SK-N-SH (cell line): ENCODE measurements around the gene CIAO3. TPM values are rescaled to one million over a fixed set of nuclear protein-coding genes. Genes with fewer than 3 reads are reported as not detected.

Experiments
- CTCF ChIA-PET: fragments of 300-600, 350-600 bp; formaldehyde crosslinking; extraction: SDS; loops from one replicate; lab custom pipeline; 2021; lab: Yijun Ruan, JAX
- POLR2A ChIA-PET: fragments of 350-600 bp; sonication (Branson Sonifier 250); formaldehyde crosslinking; extraction: SDS; loops from one replicate; lab custom pipeline; 2020; ENCODE audit warnings: antibody characterized with exemption, inconsistent platforms; lab: Yijun Ruan, JAX
- DNase-seq: peaks from one replicate; pipeline ENCODE4 v3.0.0; 2012
- H2AFZ ChIP-seq: fragments of 200-600 bp; sonication (generic); 2 replicates; pipeline ENCODE4 v1.8.1; 2016; ENCODE audit warnings: antibody characterized with exemption, mild to moderate bottlenecking, low read depth
- H3F3A ChIP-seq: fragments of 200-600 bp; sonication (generic); replicated peaks from 2 replicates; pipeline ENCODE3; 2016; ENCODE audit warnings: antibody characterized with exemption, mild to moderate bottlenecking; ENCODE audit not compliant: insufficient read depth
- H3K27ac ChIP-seq, 2 experiments: fragments of 200-500 bp in 1 of 2; fragments of 200-600 bp in 1 of 2; sonication (Bioruptor generic) in 1 of 2; sonication (generic), shearing (Covaris generic) in 1 of 2; 2 replicates each; pipeline versions ENCODE4 v1.5.1 to v1.6.1; 2014 to 2016; ENCODE audit warnings: low read depth in 2 of 2, inconsistent platforms in 1 of 2, low read length in 1 of 2, mild to moderate bottlenecking in 1 of 2, mixed read lengths in 1 of 2
- H3K27me3 ChIP-seq: fragments of 200-600 bp; sonication (generic), shearing (Covaris generic); 2 replicates; pipeline ENCODE4 v1.6.1; 2016; ENCODE audit warnings: mixed run types; ENCODE audit not compliant: insufficient read depth
- H3K36me3 ChIP-seq, 2 experiments: fragments of 200-500 bp in 1 of 2; fragments of 200-600 bp in 1 of 2; sonication (Bioruptor generic) in 1 of 2; sonication (generic) in 1 of 2; replicated peaks in 1 of 2; 2 replicates each; pipeline versions ENCODE3 to v1.5.1; 2014 to 2016; ENCODE audit warnings: low read length in 1 of 2, mild to moderate bottlenecking in 1 of 2; ENCODE audit not compliant: insufficient read depth in 2 of 2, control insufficient read depth in 1 of 2
- H3K4me1 ChIP-seq, 2 experiments: fragments of 200-500 bp in 1 of 2; fragments of 200-600 bp in 1 of 2; sonication (Bioruptor generic) in 1 of 2; sonication (generic), shearing (Covaris generic) in 1 of 2; 2 replicates each; pipeline versions ENCODE4 v1.5.1 to v1.6.1; 2014 to 2016; ENCODE audit warnings: low read depth in 1 of 2, low read length in 1 of 2, mixed run types in 1 of 2; ENCODE audit not compliant: insufficient read depth in 2 of 2, control insufficient read depth in 1 of 2
- H3K4me2 ChIP-seq: fragments of 200-600 bp; sonication (generic), shearing (Covaris generic); 2 replicates; pipeline ENCODE4 v1.6.1; 2017; ENCODE audit warnings: mixed run types
- H3K4me3 ChIP-seq, 2 experiments: fragments of 200-500 bp in 1 of 2; fragments of 200-600 bp in 1 of 2; sonication (Bioruptor generic) in 1 of 2; sonication (generic), shearing (Covaris generic) in 1 of 2; 2 replicates each; pipeline versions ENCODE4 v1.5.1 to v1.8.1; 2014 to 2016; ENCODE audit warnings: low read depth in 2 of 2, inconsistent platforms in 1 of 2, low read length in 1 of 2, mild to moderate bottlenecking in 1 of 2, mixed read lengths in 1 of 2, moderate library complexity in 1 of 2
- H3K79me2 ChIP-seq: fragments of 200-600 bp; sonication (generic); 2 replicates; pipeline ENCODE4 v1.8.1; 2017; ENCODE audit warnings: mild to moderate bottlenecking; ENCODE audit not compliant: insufficient read depth
- H3K9ac ChIP-seq: fragments of 200-600 bp; sonication (generic); 2 replicates; pipeline ENCODE4 v1.6.1; 2017; ENCODE audit warnings: mixed run types
- H3K9me2 ChIP-seq: fragments of 200-600 bp; sonication (generic); 2 replicates; pipeline ENCODE4 v1.6.1; 2017; ENCODE audit warnings: mixed run types
- H3K9me3 ChIP-seq: fragments of 200-600 bp; sonication (generic); 2 replicates; pipeline ENCODE4 v1.6.1; 2017; ENCODE audit warnings: mixed run types, mild to moderate bottlenecking, moderate library complexity
- H4K20me1 ChIP-seq: fragments of 200-600 bp; sonication (generic); 2 replicates; pipeline ENCODE4 v1.6.1; 2017; ENCODE audit warnings: mild to moderate bottlenecking, mixed run types; ENCODE audit not compliant: insufficient read depth
- CHD2 ChIP-seq: fragments of 150-350 bp; IDR thresholded peaks from 2 replicates; pipeline ENCODE4 v1.6.1; 2018; ENCODE audit warnings: low read length; ENCODE audit not compliant: partially characterized antibody
- CTCF ChIP-seq: fragments of 200-600 bp; sonication (generic); IDR thresholded peaks from 2 replicates; pipeline ENCODE4 v1.6.1; 2017; ENCODE audit warnings: antibody characterized with exemption, mild to moderate bottlenecking, moderate library complexity
- ELF1 ChIP-seq: IDR thresholded peaks from 2 replicates; pipeline ENCODE4 v1.4.0; 2012
- EP300 ChIP-seq, 2 experiments: IDR thresholded peaks; 2 replicates each; pipeline versions ENCODE4 v1.4.0 to v1.6.1; 2012; ENCODE audit warnings: borderline replicate concordance in 1 of 2, low read depth in 1 of 2, low read length in 1 of 2
- EZH2phosphoT487 ChIP-seq: fragments of 200-600 bp; sonication (generic); IDR thresholded peaks from 2 replicates; pipeline ENCODE4 v1.6.1; 2017; ENCODE audit warnings: low read depth, mixed run types, mild to moderate bottlenecking, antibody characterized with exemption, moderate library complexity, borderline replicate concordance
- FOSL2 ChIP-seq: IDR thresholded peaks from 2 replicates; pipeline ENCODE4 v1.4.0; 2012; ENCODE audit warnings: low read depth, mild to moderate bottlenecking, moderate library complexity, borderline replicate concordance
- FOXJ3 ChIP-seq: sonication (generic); formaldehyde crosslinking; IDR thresholded peaks from 2 replicates; pipeline ENCODE4 v1.5.1; 2020; ENCODE audit warnings: mild to moderate bottlenecking, missing genetic modification reagents
- GABPA ChIP-seq: IDR thresholded peaks from 2 replicates; pipeline ENCODE4 v1.4.0; 2012; ENCODE audit warnings: low read depth, mild to moderate bottlenecking
- JUND ChIP-seq: IDR thresholded peaks from 2 replicates; pipeline ENCODE4 v1.4.0; 2012
- NRF1 ChIP-seq: IDR thresholded peaks from 2 replicates; pipeline ENCODE4 v1.6.1; 2012; ENCODE audit warnings: low read depth, mild to moderate bottlenecking, low read length
- RAD21 ChIP-seq: IDR thresholded peaks from 2 replicates; pipeline ENCODE4 v1.6.1; 2012; ENCODE audit warnings: mild to moderate bottlenecking, low read length
- REST ChIP-seq: IDR thresholded peaks from 2 replicates; pipeline ENCODE4 v1.6.1; 2012; ENCODE audit warnings: mild to moderate bottlenecking, low read depth, low read length, moderate library complexity
- RFX5 ChIP-seq: IDR thresholded peaks from 2 replicates; pipeline ENCODE4 v1.6.1; 2012; ENCODE audit warnings: mild to moderate bottlenecking, improper control_type of control experiment, low read length
- SIN3A ChIP-seq: IDR thresholded peaks from 2 replicates; pipeline ENCODE4 v1.6.1; 2012; ENCODE audit warnings: low read depth, mild to moderate bottlenecking, low read length, moderate library complexity, borderline replicate concordance
- SMC3 ChIP-seq: IDR thresholded peaks from 2 replicates; pipeline ENCODE4 v1.6.1; 2012; ENCODE audit warnings: low read depth, low read length, improper control_type of control experiment
- TAF1 ChIP-seq: IDR thresholded peaks from 2 replicates; pipeline ENCODE4 v1.6.1; 2012; ENCODE audit warnings: low read depth, mild to moderate bottlenecking, low read length, moderate library complexity, borderline replicate concordance
- TCF12 ChIP-seq: IDR thresholded peaks from 2 replicates; pipeline ENCODE4 v1.4.0; 2012
- TEAD4 ChIP-seq: IDR thresholded peaks from 2 replicates; pipeline ENCODE4 v1.4.0; 2012; ENCODE audit warnings: mild to moderate bottlenecking, borderline replicate concordance; ENCODE audit not compliant: insufficient read depth
- YY1 ChIP-seq: IDR thresholded peaks from 2 replicates; pipeline ENCODE4 v1.4.0; 2012; ENCODE audit warnings: low read depth, mild to moderate bottlenecking
- WGBS: methylation state at CpG from one replicate; pipeline ENCODE4 v1.1.6; 2017; ENCODE audit warnings: low lambda C conversion rate; 5-methylcytosine and 5-hydroxymethylcytosine counted together
- polyA plus RNA-seq, 3 experiments: library from polyadenylated mRNA; depleted of rRNA; stranded (reverse); fragments of >200 nt; gene quantifications; 2 replicates each; pipeline ENCODE4 v1.2.3, GENCODE V29; 2012
- TF ChIP-seq, protein P1 (sequence below): IDR thresholded peaks from 2 replicates; pipeline ENCODE4 v1.4.0; 2012; ENCODE audit warnings: low read depth, borderline replicate concordance

Gene CIAO3
- polyA plus RNA-seq, 1 of the 3 experiments (the other 2 are of a cell fraction) = 14.4 TPM

GRCh38 chr16:764184-764750 lies 23.5 kb upstream of the CIAO3 start:
- ChIA-PET POLR2A (no interaction called here), CTCF (no interaction called here)
- Histone ChIP-seq H3K4me2 (no peak overlapping the region), H3K4me3 (no peak overlapping the region), H3F3A (no peaks in the 10 kb centered on the region), H3K4me1 (no peaks in the 10 kb centered on the region), H2AFZ (no peak overlapping the region), H4K20me1 (no peaks in the 10 kb centered on the region), H3K27ac (no peak overlapping the region), H3K36me3 (no peaks in the 10 kb centered on the region), H3K79me2 (no peaks in the 10 kb centered on the region), H3K9me2 (no peaks in the 10 kb centered on the region), H3K9ac (no peak overlapping the region), H3K9me3 (no peaks in the 10 kb centered on the region), H3K27me3 (no peaks in the 10 kb centered on the region)
- no peak for DNase-seq
- 20% methylated on average over 7 of the region's 20 CpGs for WGBS
- no peak for TF ChIP-seq RAD21
- no peak for TF ChIP-seq JUND
- TF ChIP-seq FOXJ3 (CRISPR knock-in tag) = no peak
- TF ChIP-seq TCF12 = no peak
- TF ChIP-seq FOSL2 = no peak
- TF ChIP-seq GABPA = no peak
- TF ChIP-seq TEAD4 = no peak
- TF ChIP-seq CHD2 = no peak
- TF ChIP-seq, protein P1, sequence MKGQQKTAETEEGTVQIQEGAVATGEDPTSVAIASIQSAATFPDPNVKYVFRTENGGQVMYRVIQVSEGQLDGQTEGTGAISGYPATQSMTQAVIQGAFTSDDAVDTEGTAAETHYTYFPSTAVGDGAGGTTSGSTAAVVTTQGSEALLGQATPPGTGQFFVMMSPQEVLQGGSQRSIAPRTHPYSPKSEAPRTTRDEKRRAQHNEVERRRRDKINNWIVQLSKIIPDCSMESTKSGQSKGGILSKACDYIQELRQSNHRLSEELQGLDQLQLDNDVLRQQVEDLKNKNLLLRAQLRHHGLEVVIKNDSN = no peak
- TF ChIP-seq TAF1 = no peak
- TF ChIP-seq CTCF = no peak
- TF ChIP-seq SIN3A = no peak
- TF ChIP-seq RFX5 = no peak
- TF ChIP-seq ELF1 = no peak
- TF ChIP-seq YY1 = no peak
- no peak for TF ChIP-seq REST
- no peak for TF ChIP-seq NRF1
- TF ChIP-seq SMC3 = no peak
- no peak for TF ChIP-seq EP300 (IDR thresholded peaks at IDR 0.05; ENCODE audit: borderline replicate concordance in 1 of 2, low read depth in 1 of 2, low read length in 1 of 2)
- no peak for TF ChIP-seq EZH2phosphoT487
